T-helper 2 cell treated with Interferon-gamma antibody and Interleukin-4, amounts not matched to agents 100 ng/mL and 5 ng/mL, for 36 hours (primary cell): ENCODE data around the gene RELN. TPM values are rescaled to one million over a fixed set of nuclear protein-coding genes. Genes with fewer than 3 reads are reported as not detected.
"Not testable (repeated sequence)": the region's sequence is repeated elsewhere in the genome, so short reads cannot be mapped to it uniquely, and the experiment has no call there.

ENCODE experiments used
- intact Hi-C: fragments of 100-400 bp; cut with micrococcal nuclease; formaldehyde crosslinking; loops from one replicate; pipeline ENCODE4 v1.15.1; 2023
- total RNA-seq: library from RNA; stranded (reverse); gene quantifications from 2 replicates; pipeline ENCODE4 v1.2.3, GENCODE V29; 2022

RELN gene
- total RNA-seq, 1 donor from 2014 or later, result not detected

DNA sequence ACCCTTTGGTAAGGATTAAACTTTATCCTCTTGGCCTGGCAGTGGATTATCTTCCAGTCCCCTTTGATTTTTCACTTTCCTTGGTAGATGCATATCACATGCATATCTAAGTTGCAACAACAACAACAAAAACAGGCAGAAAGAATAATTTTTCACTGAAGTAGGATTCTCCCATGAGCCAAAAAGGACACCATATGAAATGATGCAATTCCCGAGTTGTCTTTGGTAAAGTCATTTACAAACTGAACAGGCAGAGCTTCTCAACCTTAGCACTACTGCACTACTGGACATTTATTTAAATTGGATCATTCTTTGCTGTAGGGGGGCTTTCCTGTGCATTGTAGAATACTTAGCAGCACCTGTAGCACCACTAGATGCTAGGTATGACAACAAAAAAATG lies 195.0 kb downstream of the RELN start:
- intact Hi-C loops, result no loop called here

DNA sequence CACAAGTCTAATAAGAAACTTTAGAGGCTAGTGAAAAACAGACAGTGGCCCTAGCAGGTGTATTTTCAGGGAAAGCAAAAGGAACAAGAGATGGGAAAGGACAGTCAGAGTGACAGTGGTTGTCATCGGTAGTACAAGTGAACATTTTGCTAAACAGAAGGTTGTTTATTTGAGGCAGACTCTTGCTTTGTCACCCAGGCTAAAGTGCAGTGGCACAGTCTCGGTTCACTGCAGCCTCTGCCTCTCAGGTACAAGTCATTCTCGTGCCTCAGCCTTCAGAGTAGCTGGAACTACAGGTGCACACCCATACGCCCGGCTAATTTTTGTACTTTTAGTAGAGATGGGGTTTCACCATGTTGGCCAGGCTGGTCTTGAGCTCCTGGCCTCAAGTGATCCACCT lies 195.8 kb downstream of the RELN start:
- intact Hi-C loops, result no loop called here

DNA sequence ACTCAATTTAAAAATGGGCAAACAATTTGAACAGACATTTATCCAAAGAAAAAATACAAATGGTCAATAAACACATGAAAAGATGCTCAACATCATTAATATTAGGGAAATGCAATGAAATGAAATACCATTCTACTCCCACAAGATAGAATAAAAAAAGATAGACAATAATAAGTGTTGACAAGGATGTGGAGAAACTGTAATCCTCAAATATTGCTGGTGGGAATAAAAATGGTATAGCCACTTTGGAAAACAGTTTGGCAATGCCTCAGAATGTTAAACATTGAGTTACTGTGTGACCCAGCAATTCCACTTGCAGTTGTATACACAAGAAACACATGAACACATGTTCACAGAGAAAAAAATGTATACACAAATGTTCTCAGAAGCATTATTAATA lies 197.6 kb downstream of the RELN start:
- intact Hi-C loops, result no loop called here

DNA sequence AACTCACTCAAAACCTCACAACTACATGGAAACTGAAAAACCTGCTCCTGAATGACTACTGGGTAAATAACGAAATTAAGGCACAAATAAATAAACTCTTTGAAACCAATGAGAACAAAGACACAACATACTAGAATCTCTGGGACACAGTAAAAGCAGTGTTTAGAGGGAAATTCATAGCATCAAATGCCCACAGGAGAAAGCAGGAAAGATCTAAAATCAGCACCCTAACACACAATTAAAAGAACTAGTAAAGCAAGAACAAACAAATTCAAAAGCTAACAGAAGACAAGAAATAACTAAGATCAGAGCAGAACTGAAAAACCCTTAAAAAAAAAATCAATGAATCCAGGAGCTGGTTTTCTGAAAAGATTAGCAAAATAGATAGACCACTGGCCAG lies 202.4 kb downstream of the RELN start:
- intact Hi-C loops, result not testable (repeated sequence)

DNA sequence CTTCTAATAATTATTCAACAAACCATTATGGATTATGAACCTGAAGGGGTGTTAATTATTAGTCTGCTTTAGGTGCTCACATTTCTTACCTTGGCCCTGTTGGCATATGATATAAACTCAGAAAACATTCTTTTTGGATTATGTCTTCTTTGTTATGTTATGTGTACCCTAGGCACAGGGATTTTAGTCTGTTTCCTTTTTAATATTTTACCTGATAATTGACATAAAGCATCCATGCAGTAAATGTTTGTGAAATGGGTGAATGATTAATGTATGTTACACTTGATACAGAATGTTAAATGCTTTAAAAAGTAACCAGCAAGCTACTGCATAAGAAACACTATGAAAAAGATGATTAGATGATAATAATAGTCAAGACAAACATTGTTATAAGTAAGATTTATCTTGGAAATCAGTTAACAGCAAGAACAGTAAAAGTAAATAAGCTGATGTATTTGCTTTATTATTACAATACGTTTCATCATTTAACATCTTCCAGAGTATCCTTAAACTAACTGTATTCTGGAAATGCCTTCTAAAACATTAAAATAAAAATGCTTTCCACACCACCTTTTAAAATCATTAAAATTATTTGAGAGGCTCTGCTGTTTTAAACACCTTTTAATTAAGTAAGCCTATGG lies 204.7 kb downstream of the RELN start:
- intact Hi-C loops, result no loop called here

DNA sequence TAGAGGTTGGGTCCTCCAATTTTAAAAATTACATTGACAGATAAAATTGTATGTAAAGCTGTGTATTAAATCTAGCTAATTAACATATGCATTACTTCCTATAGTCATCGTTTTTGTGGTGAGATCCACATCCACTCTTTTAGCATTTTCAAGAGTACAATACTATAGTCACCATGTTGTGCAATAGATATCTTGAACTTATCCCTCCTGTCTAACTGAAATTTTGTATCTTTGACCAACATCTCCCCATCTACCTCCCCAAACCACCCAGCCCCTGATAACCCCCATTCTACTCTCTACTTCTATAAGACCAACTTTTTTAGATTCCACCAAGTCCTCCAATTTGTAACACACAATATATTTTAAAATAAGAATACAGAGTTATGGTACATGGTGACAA lies 208.0 kb downstream of the RELN start:
- intact Hi-C loops, result no loop called here

DNA sequence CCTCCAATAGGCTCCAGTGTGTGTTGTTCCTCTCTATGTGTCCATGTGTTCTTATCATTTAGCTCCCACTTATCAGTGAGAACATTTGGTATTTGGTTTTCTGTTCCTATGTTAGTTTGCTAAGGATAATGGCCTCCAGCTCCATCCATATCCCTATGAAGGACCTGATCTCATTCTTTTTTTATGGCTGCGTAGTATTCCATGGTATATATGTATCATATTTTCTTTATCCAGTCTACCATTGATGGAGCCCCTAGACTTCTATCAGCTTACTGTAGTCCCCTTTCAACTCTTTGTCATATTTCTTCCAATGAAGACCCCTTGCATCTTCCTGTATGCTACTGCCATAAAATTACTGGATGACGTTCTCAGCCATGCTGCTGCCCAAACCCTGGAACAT lies 208.9 kb downstream of the RELN start:
- intact Hi-C loops, result not testable (repeated sequence)

DNA sequence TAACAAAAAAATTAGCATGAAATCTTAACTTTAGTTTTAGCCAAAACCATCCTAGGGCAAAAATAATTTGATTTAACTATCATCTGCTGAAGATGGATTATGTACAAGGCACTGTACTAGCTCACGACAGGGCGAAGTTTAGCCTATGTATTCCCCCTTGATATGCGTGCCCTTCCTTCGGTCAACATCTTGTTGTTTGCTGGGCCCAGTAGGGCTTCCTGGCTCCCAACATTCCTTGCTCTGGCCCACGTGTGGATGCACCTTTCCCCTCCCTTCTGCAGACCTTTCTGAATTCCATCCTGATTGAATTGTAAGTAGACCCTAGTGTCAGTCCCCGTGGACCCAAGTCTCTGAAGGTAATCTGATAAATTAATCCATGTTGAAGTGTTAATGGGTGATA lies 212.0 kb downstream of the RELN start:
- intact Hi-C loops, result no loop called here

DNA sequence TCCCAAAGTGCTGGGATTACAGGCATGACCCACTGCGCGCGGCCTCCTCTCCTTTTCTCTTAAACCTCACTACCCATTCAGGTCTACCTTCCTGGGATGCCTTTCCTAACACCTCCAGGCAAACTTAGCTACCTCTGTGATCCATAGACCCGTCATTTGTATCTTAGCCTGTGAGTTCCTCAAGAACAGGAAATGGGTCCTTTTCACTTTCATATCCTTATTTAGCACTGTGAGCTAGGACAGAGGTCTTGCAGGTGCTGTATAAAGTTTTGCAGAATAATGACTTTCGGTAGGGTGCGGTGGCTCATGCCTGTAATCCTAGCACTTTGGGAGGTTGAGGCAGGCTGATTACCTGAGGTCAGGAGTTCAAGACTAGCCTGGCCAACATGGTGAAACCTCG lies 215.7 kb downstream of the RELN start:
- intact Hi-C loops, result no loop called here

DNA sequence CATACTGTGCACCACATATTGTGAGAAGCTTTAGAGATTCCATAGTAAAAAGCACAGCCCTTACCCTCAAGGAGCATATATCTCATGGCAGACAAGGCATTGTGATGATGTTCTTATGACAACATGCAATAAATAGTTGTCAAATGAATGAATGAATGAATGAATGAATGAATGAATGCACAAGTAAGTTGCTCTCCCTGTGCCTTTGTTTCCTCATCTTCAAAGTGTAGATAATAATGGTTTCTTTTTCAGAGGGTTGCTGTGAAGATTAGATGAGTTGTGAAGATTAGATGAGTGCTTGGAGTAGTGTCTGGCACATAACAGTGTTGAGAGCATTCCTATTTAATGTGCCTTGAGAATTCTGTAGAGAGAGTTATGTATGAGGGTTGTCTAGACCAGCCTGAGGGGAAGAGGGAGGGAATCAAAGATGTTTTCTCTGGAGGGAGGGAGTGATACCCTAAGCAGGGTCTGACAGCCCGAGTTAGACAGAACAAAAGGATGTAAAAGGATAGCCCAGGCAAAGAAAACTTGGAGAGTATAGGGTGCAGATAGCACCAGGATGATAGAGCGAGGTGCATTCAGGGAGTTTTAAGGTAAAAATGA lies 217.2 kb downstream of the RELN start:
- intact Hi-C loops, result no loop called here

DNA sequence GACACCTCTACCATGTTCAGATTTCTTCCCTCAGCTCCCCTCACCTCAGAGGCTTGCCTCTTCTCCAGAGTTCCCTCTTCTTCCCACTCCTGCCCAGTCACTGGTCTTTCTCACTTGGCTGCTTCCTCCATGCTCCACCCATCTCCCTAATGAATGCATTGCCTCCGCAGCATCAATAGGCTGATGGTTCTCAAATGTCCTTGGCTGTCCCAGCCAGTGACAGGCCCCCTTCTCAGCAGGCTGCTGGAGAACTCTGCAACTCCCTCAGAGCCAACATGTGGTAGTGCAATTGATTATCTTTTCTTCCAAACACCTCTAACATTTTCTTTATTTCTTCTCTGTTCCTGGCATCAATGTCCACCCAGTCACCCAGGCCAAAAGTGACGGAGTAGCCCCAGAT lies 218.2 kb downstream of the RELN start:
- intact Hi-C loops, result no loop called here

DNA sequence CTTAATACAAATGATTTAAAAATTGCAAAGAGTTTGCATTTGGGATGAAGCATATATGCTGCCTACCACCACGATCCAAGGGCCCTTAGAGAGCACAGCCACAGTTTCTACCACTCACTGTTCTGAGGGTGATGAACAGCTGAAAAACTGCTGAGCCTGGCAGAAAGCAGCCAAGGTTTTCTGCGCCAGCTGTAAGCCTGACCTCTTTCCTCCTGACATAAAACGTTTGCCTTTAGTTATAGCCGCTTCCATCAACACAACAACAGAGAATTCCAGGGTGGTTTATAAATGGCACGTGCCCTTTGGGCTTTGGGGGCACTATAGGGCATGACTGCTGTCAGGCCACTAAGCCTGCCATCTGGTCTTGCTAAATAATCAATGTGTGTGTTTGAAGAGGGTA lies 222.8 kb downstream of the RELN start:
- intact Hi-C loops, result no loop called here

DNA sequence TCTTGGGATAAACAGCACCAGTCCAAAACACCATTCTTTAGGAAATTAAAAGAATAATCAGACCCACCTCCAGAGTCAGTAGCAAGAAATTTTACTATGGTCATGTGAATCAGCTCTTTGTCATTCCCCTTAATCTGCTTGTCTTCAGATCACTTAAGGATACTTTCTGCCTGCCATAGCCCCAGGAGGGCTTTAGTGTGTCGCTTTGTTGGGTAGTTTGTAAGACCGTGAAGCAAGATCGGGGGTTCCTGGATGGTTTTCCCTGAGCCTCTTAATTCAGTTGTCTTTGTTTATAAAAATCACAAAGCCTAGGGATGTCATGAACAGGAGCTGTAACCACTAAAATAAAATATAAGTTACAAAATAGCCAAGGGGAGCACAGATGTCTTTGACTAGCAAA lies 223.6 kb downstream of the RELN start:
- intact Hi-C loops, result no loop called here

DNA sequence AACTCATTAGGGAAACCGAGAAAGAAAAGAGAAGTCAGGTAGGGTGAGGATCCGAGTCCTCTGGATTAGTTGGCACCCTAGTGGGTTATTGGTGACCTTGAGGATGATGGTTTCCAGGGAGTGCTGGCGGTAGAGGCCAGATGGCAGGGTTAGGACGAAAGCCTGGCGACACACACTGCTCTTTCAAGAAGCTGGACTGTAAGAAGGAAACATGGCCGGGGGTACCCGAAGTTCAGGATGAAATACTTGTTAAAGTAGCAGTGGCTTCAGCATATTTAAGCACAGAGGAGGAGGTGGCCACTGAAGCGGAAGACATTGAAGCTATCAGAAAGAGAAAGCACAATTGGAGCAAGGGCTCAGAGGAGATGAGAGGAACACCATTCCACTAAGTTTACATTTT lies 224.6 kb downstream of the RELN start:
- intact Hi-C loops, result no loop called here

DNA sequence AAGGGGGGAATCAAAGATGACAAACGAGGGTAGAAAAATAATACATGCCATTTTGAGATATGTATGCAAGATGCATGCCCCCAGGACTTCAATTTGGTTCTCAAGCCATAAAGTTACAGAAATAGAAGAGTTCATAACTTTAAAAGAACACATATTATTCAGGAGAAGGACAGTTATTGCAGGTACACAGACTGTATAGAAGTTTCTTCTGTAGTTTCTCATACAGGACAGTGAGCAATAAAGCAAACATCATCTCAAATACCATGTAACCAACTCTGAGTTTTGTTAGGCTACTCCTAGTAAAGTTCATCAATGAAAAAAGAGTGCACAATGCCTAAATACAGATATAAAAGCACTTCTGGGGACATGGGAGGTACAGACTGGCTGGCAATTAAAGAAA lies 226.6 kb downstream of the RELN start:
- intact Hi-C loops, result no loop called here

DNA sequence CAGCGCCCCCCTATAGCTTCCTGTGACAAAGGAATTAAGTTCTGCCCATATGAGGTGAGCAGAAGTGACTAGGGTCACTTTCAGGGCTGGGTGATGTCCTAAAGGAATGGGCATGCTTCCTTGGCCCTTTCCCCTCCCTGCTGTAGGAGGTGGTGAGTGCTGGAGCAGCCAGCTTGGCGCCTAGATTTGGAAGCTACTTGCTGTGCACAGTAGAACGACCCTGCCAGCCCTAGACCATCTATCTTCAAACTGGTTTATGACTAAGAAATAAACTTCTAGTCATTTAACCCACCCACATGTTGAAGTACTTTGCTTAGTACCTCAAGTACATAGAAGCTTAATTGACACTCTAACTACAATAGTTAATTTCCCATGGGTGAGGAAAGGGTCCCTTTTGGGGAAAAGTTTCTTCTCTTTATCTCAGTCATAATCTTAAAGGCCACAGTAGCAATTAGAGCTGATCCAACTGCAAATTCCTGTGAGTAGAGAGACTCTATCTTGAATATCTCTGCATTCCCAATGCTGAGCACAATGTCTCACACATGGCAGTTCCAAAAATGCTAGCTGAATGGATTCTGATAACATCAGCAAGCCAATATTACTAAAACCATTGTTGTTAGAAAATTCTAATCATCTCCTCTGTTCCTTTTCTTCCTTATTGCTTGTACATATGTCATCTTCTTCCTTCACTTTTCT lies 227.2 kb downstream of the RELN start:
- intact Hi-C loops, result no loop called here

DNA sequence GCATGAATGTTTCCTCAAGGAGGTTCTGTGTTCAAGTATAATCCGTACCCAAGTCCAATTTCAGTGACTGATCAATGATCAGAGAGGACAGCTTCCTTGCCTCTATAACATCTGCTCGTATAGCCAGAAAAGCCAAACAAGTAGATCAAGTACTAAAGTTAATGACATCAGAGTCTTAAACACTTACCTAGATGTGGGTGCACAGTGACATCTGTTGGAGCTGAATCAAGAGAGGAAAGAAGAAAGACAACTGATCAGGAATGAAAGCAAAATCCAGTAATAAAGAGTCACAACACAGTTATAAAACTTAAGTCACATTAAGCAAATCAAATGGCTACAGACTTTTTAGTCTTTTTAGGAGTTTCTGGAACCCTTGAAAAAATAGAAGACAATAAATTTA lies 236.5 kb downstream of the RELN start:
- intact Hi-C loops, result no loop called here

DNA sequence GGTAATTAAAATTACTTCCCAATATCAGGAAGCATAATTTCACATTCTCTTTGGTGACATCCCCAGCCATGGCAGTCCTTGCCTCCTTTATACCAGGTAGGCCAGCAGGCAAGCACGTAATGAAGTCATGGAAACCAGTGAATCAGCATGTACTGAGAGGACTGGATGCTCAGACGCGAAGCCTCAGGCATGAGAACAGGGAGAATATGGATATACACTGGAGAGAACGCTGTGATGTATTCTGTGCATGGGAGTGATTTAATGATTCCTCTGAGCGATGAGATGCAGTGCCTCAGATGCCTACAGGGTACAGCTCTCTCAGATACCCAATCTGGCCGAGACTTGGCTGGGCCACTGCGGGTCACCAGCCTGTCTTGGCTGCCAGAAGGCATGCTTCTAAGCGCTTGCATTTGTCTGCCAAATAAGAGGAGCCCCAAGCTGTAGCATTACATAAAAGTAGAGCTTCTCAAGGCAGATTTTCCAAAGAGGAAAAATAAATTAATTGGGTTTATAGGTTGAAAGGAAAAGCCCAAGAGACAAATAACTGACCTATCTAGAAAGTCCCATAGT lies 238.1 kb downstream of the RELN start:
- intact Hi-C loops, result no loop called here

DNA sequence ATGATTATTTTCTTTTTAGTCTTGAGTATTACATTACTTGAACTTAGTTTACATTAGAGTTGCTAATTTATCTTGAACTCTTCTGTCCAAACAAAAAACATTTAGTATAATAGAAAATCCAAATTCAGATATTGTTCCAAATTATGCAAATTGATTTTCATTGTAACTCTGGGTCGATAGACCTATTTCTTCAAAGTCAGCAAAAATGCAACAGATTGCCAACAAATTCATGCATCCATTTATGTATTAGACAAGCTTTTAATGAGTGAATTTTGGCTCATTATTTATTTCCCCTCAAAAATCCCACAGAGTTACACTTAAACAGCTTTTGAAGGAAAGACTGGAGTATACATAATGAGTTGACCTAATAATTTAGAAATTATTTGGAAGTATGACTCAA lies 240.8 kb downstream of the RELN start:
- intact Hi-C loops, result no loop called here

DNA sequence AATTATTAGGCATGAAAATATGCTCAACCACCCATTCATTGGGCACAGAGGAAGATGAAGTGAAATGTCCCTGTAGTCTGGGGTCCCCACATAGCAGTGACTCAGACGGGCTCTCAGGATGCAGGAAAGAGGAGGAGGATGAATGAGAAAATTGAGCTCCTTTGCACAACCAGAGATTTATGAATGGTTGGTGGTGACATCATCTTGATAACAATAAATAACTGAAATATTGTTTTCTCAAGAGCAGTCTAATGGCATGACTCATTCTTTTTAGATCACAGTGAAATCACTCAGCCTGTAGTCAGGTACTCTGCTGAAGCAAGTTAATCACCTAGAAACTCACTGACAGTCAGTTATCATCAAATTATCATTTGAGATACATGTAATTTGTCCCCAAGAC lies 254.1 kb downstream of the RELN start:
- intact Hi-C loops, result no loop called here

DNA sequence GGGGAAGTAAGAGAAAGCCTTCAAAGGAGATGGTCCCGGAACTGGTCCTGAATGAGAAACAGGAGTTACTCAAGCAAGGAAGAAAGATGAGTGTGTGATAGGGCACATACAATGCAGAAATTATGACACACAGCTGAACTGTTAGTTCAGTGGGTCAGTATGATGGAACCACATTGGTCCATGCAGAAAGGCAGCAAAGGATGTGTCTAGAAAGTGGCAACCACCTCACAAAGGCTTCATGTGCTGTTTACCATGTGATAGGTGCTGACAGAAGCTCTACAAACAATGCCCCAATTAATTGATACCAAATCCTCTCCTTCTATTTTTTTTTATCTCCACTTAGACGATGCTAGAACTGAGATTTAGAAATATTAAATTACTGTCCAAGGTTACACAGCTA lies 258.3 kb downstream of the RELN start:
- intact Hi-C loops, result no loop called here

DNA sequence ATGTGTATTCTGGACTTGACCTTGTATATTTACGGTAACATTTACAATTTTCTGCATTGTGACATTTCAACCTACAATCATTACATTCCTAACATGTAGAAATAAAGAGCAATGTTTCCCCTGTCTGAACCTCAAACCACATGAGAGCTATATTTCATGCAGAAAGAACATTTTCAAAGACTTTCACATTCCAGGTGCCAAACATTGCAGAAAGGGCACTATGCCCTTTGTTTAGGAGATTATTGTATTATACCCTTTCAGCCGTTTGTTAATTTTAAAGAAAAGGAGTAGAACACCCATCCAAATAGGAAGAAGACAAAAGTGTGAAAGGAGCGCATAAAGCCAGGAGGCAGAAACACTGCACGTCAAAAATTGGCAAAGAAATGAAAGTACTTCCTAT lies 260.4 kb downstream of the RELN start:
- intact Hi-C loops, result no loop called here
